Cardiac fibroblast (primary cell): ENCODE data around the gene TC2N.

Experiments used
- DNase-seq, 2 donors: peaks; one replicate each; pipeline versions ENCODE4 v3.0.0 to v3.0.0-alpha.2; 2010; ENCODE audit warnings: low read depth in 2 of 2
- H3K4me3 ChIP-seq, 2 donors: replicated peaks in 1 of 2; 1 replicate in 1 of 2; 2 replicates in 1 of 2; pipeline ENCODE4 v1.5.1; 2011; ENCODE audit warnings: low read depth in 2 of 2, low read length in 2 of 2, mild to moderate bottlenecking in 2 of 2, moderate library complexity in 1 of 2
- CTCF ChIP-seq: IDR thresholded peaks from one replicate; pipeline ENCODE4 v1.5.1; 2011; ENCODE audit warnings: low read depth, mild to moderate bottlenecking, low read length, inconsistent platforms

The TC2N gene

GRCh38 chr14:91731018-91731417, 136.3 kb downstream of the TC2N start:
- no peak for DNase-seq
- no peak for TF ChIP-seq CTCF
- H3K4me3 ChIP-seq = no peak overlapping the region

DNA sequence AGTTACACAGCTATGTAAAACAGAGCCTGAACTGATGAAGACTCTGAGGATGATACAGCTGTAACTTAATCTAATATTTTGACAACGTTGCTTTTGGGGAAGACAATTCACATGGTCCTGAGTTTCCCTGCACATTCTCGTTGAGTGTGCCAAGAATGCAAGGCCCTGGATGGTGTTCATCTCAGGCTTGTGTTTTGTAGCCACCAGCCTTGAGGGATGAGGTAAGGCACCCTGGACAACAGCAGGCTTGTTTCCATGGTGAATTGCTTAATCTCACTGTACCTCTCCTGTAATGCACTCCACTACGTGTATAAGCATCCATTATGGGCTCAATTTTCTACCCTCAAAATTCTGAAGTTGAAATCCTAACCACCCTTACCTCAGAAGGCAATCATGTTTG, 137.6 kb downstream of the TC2N start:
- DNase-seq = peak in 1 of 2 donors; percentile 9
- no peak for TF ChIP-seq CTCF

More for the DNA sequence above, 137.6 kb downstream of the TC2N start:
- H3K4me3 ChIP-seq = no peak overlapping the region
